ENCODE results near the gene ZNF396. TPM values are rescaled to one million over a fixed set of nuclear protein-coding genes. Genes with fewer than 3 reads are reported as not detected.

ZNF396 gene
- total RNA-seq, 2 donors from 2014 or later, result 0.97 to 1.0 TPM

- DNase-seq (peak; percentile 45), ATAC-seq (peak; percentile 73 to 80)
- intact Hi-C loops (cut with DNase I), result loop anchor here in 1 of 2 donors (10.0 kb wide), 1 partner anchor 566 kb away; no protein-coding TSS in a partner anchor
These were observed 12.0 kb upstream of the ZNF396 start for GRCh38 chr18:35389095-35389618.

GRCh38 chr18:35387152-35387571 lies 10.0 kb upstream of the ZNF396 start:
- intact Hi-C loops (cut with DNase I), result loop anchor here in 1 of 2 donors (10.0 kb wide), 1 partner anchor 568 kb away; no protein-coding TSS in a partner anchor
- ATAC-seq (no peak), DNase-seq (no peak)

- peak; percentile 67 for DNase-seq
- intact Hi-C loops (cut with DNase I), result loop anchor here in 1 of 2 donors (10.0 kb wide), 1 partner anchor 568 kb away; no protein-coding TSS in a partner anchor
- peak; percentile 69 to 74 for ATAC-seq
These were observed 9.5 kb upstream of the ZNF396 start for GRCh38 chr18:35386600-35387100.

GRCh38 chr18:35383136-35383535 lies 6.0 kb upstream of the ZNF396 start:
- intact Hi-C loops (cut with DNase I), result loop anchor here in 1 of 2 donors (10.0 kb wide), 1 partner anchor 572 kb away; no protein-coding TSS in a partner anchor

GRCh38 chr18:35379421-35379820 lies 2.3 kb upstream of the ZNF396 start:
- DNase-seq (no peak), ATAC-seq (no peak)
- intact Hi-C loops (cut with DNase I), result no loop called here

More at GRCh38 chr18:35383136-35383535, 6.0 kb upstream of the ZNF396 start:
- DNase-seq (no peak), ATAC-seq (no peak)

GRCh38 chr18:35378574-35378896 lies 1.4 kb upstream of the ZNF396 start:
- ATAC-seq, result no peak
- no peak for DNase-seq
- intact Hi-C loops (cut with DNase I), result no loop called here

- intact Hi-C loops (cut with DNase I), result no loop called here
- DNase-seq, result no peak
These were observed 887 bp upstream of the ZNF396 start for GRCh38 chr18:35377875-35378573.

GRCh38 chr18:35376393-35376741 lies 770 bp downstream of the ZNF396 start:
- ATAC-seq, result peak; percentile 47 to 68
- DNase-seq, result peak; percentile 39
- intact Hi-C loops (cut with DNase I), result no loop called here

More at GRCh38 chr18:35377875-35378573, 887 bp upstream of the ZNF396 start:
- ATAC-seq, result no peak

- intact Hi-C loops (cut with DNase I), result no loop called here
- no peak for ATAC-seq
- no peak for DNase-seq
These were observed 2.4 kb downstream of the ZNF396 start for GRCh38 chr18:35374708-35375107.

- DNase-seq, result no peak
- intact Hi-C loops (cut with DNase I), result no loop called here
These were observed 5.5 kb downstream of the ZNF396 start for GRCh38 chr18:35371412-35372195.

GRCh38 chr18:35369126-35369525 lies 8.0 kb downstream of the ZNF396 start:
- ATAC-seq (no peak), DNase-seq (no peak)
- intact Hi-C loops (cut with DNase I), result loop anchor here in 1 of 2 donors (10.0 kb wide), 1 partner anchor 364 kb away; no protein-coding TSS in a partner anchor

More at GRCh38 chr18:35371412-35372195, 5.5 kb downstream of the ZNF396 start:
- no peak for ATAC-seq

GRCh38 chr18:35368595-35368994 lies 8.5 kb downstream of the ZNF396 start:
- no peak for ATAC-seq
- DNase-seq, result no peak
- intact Hi-C loops (cut with DNase I), result loop anchor here in 1 of 2 donors (10.0 kb wide), 1 partner anchor 364 kb away; no protein-coding TSS in a partner anchor

GRCh38 chr18:35362531-35362930 lies 14.6 kb downstream of the ZNF396 start:
- intact Hi-C loops (cut with DNase I), result loop anchor here in 1 of 2 donors (10.0 kb wide), 1 partner anchor 358 kb away; no protein-coding TSS in a partner anchor
- no peak for DNase-seq
- no peak for ATAC-seq

GRCh38 chr18:35361570-35362321 lies 15.4 kb downstream of the ZNF396 start:
- intact Hi-C loops (cut with DNase I), result loop anchor here in 1 of 2 donors (10.0 kb wide), 1 partner anchor 357 kb away; no protein-coding TSS in a partner anchor
- ATAC-seq, result no peak
- no peak for DNase-seq

GRCh38 chr18:35355140-35355618 lies 22.0 kb downstream of the ZNF396 start:
- intact Hi-C loops (cut with DNase I), result loop anchor here (2.0 to 5.0 kb wide), 3 partner anchors 124 to 348 kb away; no protein-coding TSS in a partner anchor
- peak; percentile 78 for DNase-seq
- ATAC-seq, result peak; percentile 99

GRCh38 chr18:35352778-35353177 lies 24.4 kb downstream of the ZNF396 start:
- ATAC-seq (no peak), DNase-seq (no peak)
- intact Hi-C loops (cut with DNase I), result no loop called here

- ATAC-seq, result no peak
- intact Hi-C loops (cut with DNase I), result no loop called here
- DNase-seq, result no peak
These were observed 24.9 kb downstream of the ZNF396 start for GRCh38 chr18:35352283-35352682.

GRCh38 chr18:35348001-35348400 lies 29.1 kb downstream of the ZNF396 start:
- intact Hi-C loops (cut with DNase I), result no loop called here
- DNase-seq (no peak), ATAC-seq (no peak)

GRCh38 chr18:35345950-35346349 lies 31.2 kb downstream of the ZNF396 start:
- DNase-seq, result no peak
- intact Hi-C loops (cut with DNase I), result no loop called here
- no peak for ATAC-seq

Measured in left cardiac atrium (tissue), 4 donors.